Hematopoietic multipotent progenitor cell treated with erythropoietin and hydrocortisone succinate and interleukin-3 and kit ligand, for 15 days (in vitro differentiated cells): ENCODE data around the gene LIPA.

Experiments
- DNase-seq: peaks from one replicate; pipeline ENCODE4 v3.0.0-alpha.2; 2015; ENCODE audit warnings: low spot score

Gene LIPA

GRCh38 chr10:89238956-89239644 is 12.5 kb downstream of the LIPA start:
- no peak for DNase-seq

- DNase-seq, result no peak
Observed at GRCh38 chr10:89237849-89238248, 13.7 kb downstream of the LIPA start.

GRCh38 chr10:89236226-89236797 is 15.3 kb downstream of the LIPA start:
- no peak for DNase-seq

GRCh38 chr10:89235073-89235798 is 16.3 kb downstream of the LIPA start:
- no peak for DNase-seq

- no peak for DNase-seq
Observed at GRCh38 chr10:89233033-89233432, 18.5 kb downstream of the LIPA start.

GRCh38 chr10:89228962-89229361 is 22.6 kb downstream of the LIPA start:
- no peak for DNase-seq

GRCh38 chr10:89228146-89228545 is 23.4 kb downstream of the LIPA start:
- no peak for DNase-seq

GRCh38 chr10:89226891-89227290 is 24.7 kb downstream of the LIPA start:
- no peak for DNase-seq

GRCh38 chr10:89224739-89225443 is 26.7 kb downstream of the LIPA start:
- DNase-seq, result no peak

GRCh38 chr10:89221919-89222318 is 29.7 kb downstream of the LIPA start:
- no peak for DNase-seq

GRCh38 chr10:89219513-89220218 is 31.9 kb downstream of the LIPA start:
- no peak for DNase-seq

GRCh38 chr10:89217057-89217990 is 34.3 kb downstream of the LIPA start:
- peak; percentile 76 for DNase-seq

GRCh38 chr10:89216056-89216455 is 35.5 kb downstream of the LIPA start:
- no peak for DNase-seq

GRCh38 chr10:89215511-89215910 is 36.1 kb downstream of the LIPA start:
- DNase-seq, result no peak

- DNase-seq, result no peak
Observed at GRCh38 chr10:89214566-89215165, 36.9 kb downstream of the LIPA start.

- peak; percentile 52 for DNase-seq
Observed at GRCh38 chr10:89213191-89213808, 38.3 kb downstream of the LIPA start.

- no peak for DNase-seq
Observed at GRCh38 chr10:89210794-89211425, 40.7 kb downstream of the LIPA start.

- no peak for DNase-seq
Observed at GRCh38 chr10:89209718-89210117, 41.9 kb downstream of the LIPA start.

- DNase-seq, result no peak
Observed at GRCh38 chr10:89207801-89208551, 43.6 kb downstream of the LIPA start.
